Glutamatergic neuron (in vitro differentiated cells): Measurements from ENCODE around the gene ALDH1B1. TPM values are rescaled to one million over a fixed set of nuclear protein-coding genes. Genes with fewer than 3 reads are reported as not detected.

ENCODE experiments used
- DNase-seq: peaks from one replicate; pipeline ENCODE4 v3.0.0; 2022
- H3K27ac Mint-ChIP-seq: one replicate; pipeline ENCODE4 v1.8.0; 2020; ENCODE audit warnings: mild to moderate bottlenecking, mixed read lengths, inconsistent platforms; ENCODE audit not compliant: unreplicated experiment
- H3K27me3 Mint-ChIP-seq: one replicate; pipeline ENCODE4 v1.8.0; 2020; ENCODE audit warnings: mild to moderate bottlenecking, moderate library complexity, mixed read lengths, inconsistent platforms; ENCODE audit not compliant: unreplicated experiment
- H3K36me3 Mint-ChIP-seq: one replicate; pipeline ENCODE4 v1.8.0; 2020; ENCODE audit warnings: mild to moderate bottlenecking, mixed read lengths, inconsistent platforms; ENCODE audit not compliant: unreplicated experiment
- H3K4me1 Mint-ChIP-seq: one replicate; pipeline ENCODE4 v1.8.0; 2020; ENCODE audit warnings: mild to moderate bottlenecking, low read depth, mixed read lengths, inconsistent platforms; ENCODE audit not compliant: unreplicated experiment
- H3K4me3 Mint-ChIP-seq: one replicate; pipeline ENCODE4 v1.8.0; 2020; ENCODE audit warnings: mild to moderate bottlenecking, mixed read lengths, inconsistent platforms; ENCODE audit not compliant: unreplicated experiment
- H3K9me3 Mint-ChIP-seq: one replicate; pipeline ENCODE4 v1.8.0; 2020; ENCODE audit warnings: mild to moderate bottlenecking, moderate library complexity, mixed read lengths, inconsistent platforms; ENCODE audit not compliant: unreplicated experiment
- CTCF ChIP-seq: fragments of 200-600 bp; sonication (generic); IDR thresholded peaks from one replicate; pipeline ENCODE4 v1.5.0; 2021; ENCODE audit not compliant: partially characterized antibody, unreplicated experiment
- total RNA-seq: library from RNA; stranded (reverse); fragmentation: NEBNext Ultra II Directional; extraction: Animal tissue kit (Norgen Biotek cat#: 25700); gene quantifications from one replicate; pipeline ENCODE4 v1.2.1, GENCODE V29; 2021; ENCODE audit not compliant: unreplicated experiment

The ALDH1B1 gene
- total RNA-seq, 1 donor from 2014 or later, result 15.3 TPM

- H3K9me3 Mint-ChIP-seq, result peaks cover 3% of the 10 kb centered on the region
- H3K4me3 Mint-ChIP-seq, result no peak overlapping the region
- DNase-seq, result no peak
- H3K27ac Mint-ChIP-seq, result no peak overlapping the region
- H3K4me1 Mint-ChIP-seq, result peaks cover 12% of the 10 kb centered on the region
- no peak for TF ChIP-seq CTCF
- H3K27me3 Mint-ChIP-seq, result peaks cover 2% of the 10 kb centered on the region
- no peaks in the 10 kb centered on the region for H3K36me3 Mint-ChIP-seq
These were observed 42.0 kb upstream of the ALDH1B1 start for GRCh38 chr9:38350529-38350928.

GRCh38 chr9:38352530-38353328 is 39.8 kb upstream of the ALDH1B1 start:
- Mint-ChIP-seq H3K36me3 (no peaks in the 10 kb centered on the region), H3K9me3 (peaks cover 6% of the 10 kb centered on the region), H3K27ac (no peak overlapping the region), H3K27me3 (peaks cover 5% of the 10 kb centered on the region), H3K4me1 (peaks cover 7% of the 10 kb centered on the region), H3K4me3 (no peak overlapping the region)
- DNase-seq, result no peak
- no peak for TF ChIP-seq CTCF

- peaks cover 9% of the 10 kb centered on the region for H3K4me1 Mint-ChIP-seq
- H3K4me3 Mint-ChIP-seq, result no peak overlapping the region
- no peaks in the 10 kb centered on the region for H3K36me3 Mint-ChIP-seq
- peaks cover 4% of the 10 kb centered on the region for H3K9me3 Mint-ChIP-seq
- no peak for TF ChIP-seq CTCF
- H3K27ac Mint-ChIP-seq, result no peak overlapping the region
- H3K27me3 Mint-ChIP-seq, result peaks cover 5% of the 10 kb centered on the region
- DNase-seq, result no peak
These were observed 37.4 kb upstream of the ALDH1B1 start for GRCh38 chr9:38355115-38355514.

GRCh38 chr9:38355517-38356120 is 36.9 kb upstream of the ALDH1B1 start:
- no peak overlapping the region for H3K4me3 Mint-ChIP-seq
- H3K4me1 Mint-ChIP-seq, result peaks cover 12% of the 10 kb centered on the region
- peaks cover 4% of the 10 kb centered on the region for H3K9me3 Mint-ChIP-seq
- H3K36me3 Mint-ChIP-seq, result no peaks in the 10 kb centered on the region
- TF ChIP-seq CTCF, result no peak
- no peak overlapping the region for H3K27ac Mint-ChIP-seq
- no peak for DNase-seq
- H3K27me3 Mint-ChIP-seq, result peaks cover 4% of the 10 kb centered on the region

DNA sequence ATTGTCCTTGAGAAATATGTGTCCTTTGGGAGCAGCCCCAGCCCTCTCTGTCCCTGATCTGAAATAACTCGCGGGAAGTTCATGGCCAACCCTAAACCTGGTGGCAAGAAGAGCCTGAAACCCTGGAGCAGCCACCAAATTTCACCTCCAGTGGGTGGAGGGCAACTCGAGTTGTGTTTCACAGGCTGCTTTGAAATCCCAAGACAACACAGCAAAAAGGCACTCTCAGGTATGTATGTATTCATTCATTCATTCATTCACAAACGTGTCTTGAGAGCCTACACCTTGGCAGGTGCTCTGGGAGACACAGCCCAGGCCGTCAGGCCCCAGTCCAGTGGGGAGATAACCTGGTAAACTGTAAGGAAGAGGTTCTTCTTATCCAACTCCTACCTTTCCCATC is 35.7 kb upstream of the ALDH1B1 start:
- Mint-ChIP-seq H3K27ac (no peak overlapping the region), H3K4me1 (peaks cover 23% of the 10 kb centered on the region), H3K36me3 (no peaks in the 10 kb centered on the region), H3K4me3 (no peak overlapping the region), H3K9me3 (peaks cover 6% of the 10 kb centered on the region), H3K27me3 (peaks cover 7% of the 10 kb centered on the region)
- DNase-seq, result no peak
- no peak for TF ChIP-seq CTCF
